GM19324 (cell line): Measurements from ENCODE around the gene ATXN1.

Experiments
- ATAC-seq: cut with Tn5 transposase; IDR thresholded peaks from one replicate; pipeline ENCODE4 v1.9.1; 2021; ENCODE audit warnings: mild to moderate bottlenecking, moderate library complexity; ENCODE audit not compliant: unreplicated experiment, low FRiP score

ATXN1 gene

GRCh38 chr6:16311763-16312162 lies 449.5 kb downstream of the ATXN1 start:
- ATAC-seq, result no peak

- ATAC-seq, result no peak
Measured at GRCh38 chr6:16306334-16306733, 454.9 kb downstream of the ATXN1 start.

- peak; percentile 12 for ATAC-seq
Measured at GRCh38 chr6:16305788-16306187, 455.5 kb downstream of the ATXN1 start.

GRCh38 chr6:16305246-16305725 lies 456.0 kb downstream of the ATXN1 start:
- ATAC-seq, result peak; percentile 72

- no peak for ATAC-seq
Measured at GRCh38 chr6:16302721-16303552, 458.3 kb downstream of the ATXN1 start.

- peak; percentile 61 for ATAC-seq
Measured at GRCh38 chr6:16301511-16301910, 459.7 kb downstream of the ATXN1 start.

GRCh38 chr6:16299861-16300260 lies 461.4 kb downstream of the ATXN1 start:
- no peak for ATAC-seq

- ATAC-seq, result no peak
Measured at GRCh38 chr6:16296061-16296670, 465.1 kb downstream of the ATXN1 start.

GRCh38 chr6:16295471-16295870 lies 465.8 kb downstream of the ATXN1 start:
- no peak for ATAC-seq

- no peak for ATAC-seq
Measured at GRCh38 chr6:16295060-16295459, 466.2 kb downstream of the ATXN1 start.

- ATAC-seq, result no peak
Measured at GRCh38 chr6:16294371-16294770, 466.9 kb downstream of the ATXN1 start.

- ATAC-seq, result no peak
Measured at GRCh38 chr6:16292942-16293341, 468.3 kb downstream of the ATXN1 start.

- ATAC-seq, result no peak
Measured at GRCh38 chr6:16292432-16292831, 468.8 kb downstream of the ATXN1 start.

GRCh38 chr6:16291739-16292138 lies 469.5 kb downstream of the ATXN1 start:
- ATAC-seq, result no peak

- no peak for ATAC-seq
Measured at GRCh38 chr6:16288163-16288562, 473.1 kb downstream of the ATXN1 start.

- ATAC-seq, result no peak
Measured at GRCh38 chr6:16286151-16286522, 475.1 kb downstream of the ATXN1 start.

- ATAC-seq, result no peak
Measured at GRCh38 chr6:16285467-16286150, 475.7 kb downstream of the ATXN1 start.

GRCh38 chr6:16284472-16284871 lies 476.8 kb downstream of the ATXN1 start:
- ATAC-seq, result no peak

GRCh38 chr6:16282370-16282769 lies 478.9 kb downstream of the ATXN1 start:
- ATAC-seq, result no peak

GRCh38 chr6:16279243-16279642 lies 482.0 kb downstream of the ATXN1 start:
- no peak for ATAC-seq

GRCh38 chr6:16278750-16279149 lies 482.5 kb downstream of the ATXN1 start:
- ATAC-seq, result no peak
